GM13976 (cell line): Measurements from ENCODE around the gene RECK.

Experiments used
- DNase-seq: peaks from one replicate; pipeline ENCODE4 v3.0.0; 2012; ENCODE audit warnings: low spot score
- in situ Hi-C: fragments of 300-500 bp; cut with MboI; formaldehyde crosslinking; loops from one replicate; pipeline ENCODE4 v1.12.0; 2022; ENCODE audit warnings: low sequenced_read_pairs, mixed read lengths, inconsistent platforms; ENCODE audit not compliant: unreplicated experiment
- TF ChIP-seq, protein P1 (sequence below): IDR thresholded peaks from 2 replicates; pipeline ENCODE4 v1.5.1; 2012; ENCODE audit warnings: borderline replicate concordance, mild to moderate bottlenecking; ENCODE audit not compliant: insufficient read depth; ENCODE audit errors: extremely low read depth, missing control alignments, control extremely low read depth

Gene RECK

DNA sequence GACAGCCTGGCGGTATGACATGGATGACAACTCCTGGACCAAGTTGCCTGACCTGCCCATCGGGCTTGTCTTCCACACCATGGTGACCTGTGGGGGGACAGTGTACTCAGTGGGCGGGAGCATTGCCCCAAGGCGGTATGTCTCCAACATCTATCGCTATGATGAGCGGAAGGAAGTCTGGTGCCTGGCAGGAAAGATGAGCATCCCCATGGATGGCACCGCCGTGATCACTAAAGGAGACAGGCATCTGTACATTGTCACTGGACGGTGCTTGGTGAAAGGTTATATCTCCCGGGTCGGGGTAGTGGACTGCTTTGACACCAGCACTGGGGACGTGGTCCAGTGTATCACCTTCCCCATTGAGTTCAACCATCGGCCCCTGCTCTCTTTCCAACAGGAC is 133.8 kb downstream of the RECK start:
- DNase-seq = no peak
- TF ChIP-seq, protein P1, sequence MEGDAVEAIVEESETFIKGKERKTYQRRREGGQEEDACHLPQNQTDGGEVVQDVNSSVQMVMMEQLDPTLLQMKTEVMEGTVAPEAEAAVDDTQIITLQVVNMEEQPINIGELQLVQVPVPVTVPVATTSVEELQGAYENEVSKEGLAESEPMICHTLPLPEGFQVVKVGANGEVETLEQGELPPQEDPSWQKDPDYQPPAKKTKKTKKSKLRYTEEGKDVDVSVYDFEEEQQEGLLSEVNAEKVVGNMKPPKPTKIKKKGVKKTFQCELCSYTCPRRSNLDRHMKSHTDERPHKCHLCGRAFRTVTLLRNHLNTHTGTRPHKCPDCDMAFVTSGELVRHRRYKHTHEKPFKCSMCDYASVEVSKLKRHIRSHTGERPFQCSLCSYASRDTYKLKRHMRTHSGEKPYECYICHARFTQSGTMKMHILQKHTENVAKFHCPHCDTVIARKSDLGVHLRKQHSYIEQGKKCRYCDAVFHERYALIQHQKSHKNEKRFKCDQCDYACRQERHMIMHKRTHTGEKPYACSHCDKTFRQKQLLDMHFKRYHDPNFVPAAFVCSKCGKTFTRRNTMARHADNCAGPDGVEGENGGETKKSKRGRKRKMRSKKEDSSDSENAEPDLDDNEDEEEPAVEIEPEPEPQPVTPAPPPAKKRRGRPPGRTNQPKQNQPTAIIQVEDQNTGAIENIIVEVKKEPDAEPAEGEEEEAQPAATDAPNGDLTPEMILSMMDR = no peak
- in situ Hi-C loops = no loop called here

DNA sequence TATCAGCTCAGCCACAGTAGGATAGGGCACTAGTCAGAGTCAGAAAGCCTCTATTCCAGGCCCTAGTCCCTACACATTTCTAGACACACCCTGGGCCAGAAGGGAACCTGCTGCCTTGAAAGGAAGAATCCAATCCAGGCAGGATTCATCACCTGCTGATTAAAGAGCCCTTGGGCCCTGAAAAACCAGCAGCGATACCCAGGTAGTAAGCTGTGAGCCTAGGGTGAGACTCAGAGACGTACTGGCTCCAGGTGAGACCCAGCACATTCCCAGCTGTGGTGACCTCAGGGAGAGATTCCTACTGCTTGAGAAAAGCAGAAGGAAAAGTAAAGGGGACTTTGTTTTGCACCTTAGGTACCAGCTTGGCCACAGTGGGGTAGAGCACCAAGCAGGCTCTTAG is 137.1 kb downstream of the RECK start:
- no peak for DNase-seq
- TF ChIP-seq, protein P1 = no peak
- in situ Hi-C loops = no loop called here
